ENCODE results near the gene ADIPOR2. TPM values are rescaled to one million over a fixed set of nuclear protein-coding genes. Genes with fewer than 3 reads are reported as not detected.

ADIPOR2 gene
- total and polyA plus RNA-seq, 10 of the 15 experiments (the other 5 are each of a cell fraction or from before 2014, with no cell fraction given) = 8.6 to 65.0 (median 38.0) TPM

DNA sequence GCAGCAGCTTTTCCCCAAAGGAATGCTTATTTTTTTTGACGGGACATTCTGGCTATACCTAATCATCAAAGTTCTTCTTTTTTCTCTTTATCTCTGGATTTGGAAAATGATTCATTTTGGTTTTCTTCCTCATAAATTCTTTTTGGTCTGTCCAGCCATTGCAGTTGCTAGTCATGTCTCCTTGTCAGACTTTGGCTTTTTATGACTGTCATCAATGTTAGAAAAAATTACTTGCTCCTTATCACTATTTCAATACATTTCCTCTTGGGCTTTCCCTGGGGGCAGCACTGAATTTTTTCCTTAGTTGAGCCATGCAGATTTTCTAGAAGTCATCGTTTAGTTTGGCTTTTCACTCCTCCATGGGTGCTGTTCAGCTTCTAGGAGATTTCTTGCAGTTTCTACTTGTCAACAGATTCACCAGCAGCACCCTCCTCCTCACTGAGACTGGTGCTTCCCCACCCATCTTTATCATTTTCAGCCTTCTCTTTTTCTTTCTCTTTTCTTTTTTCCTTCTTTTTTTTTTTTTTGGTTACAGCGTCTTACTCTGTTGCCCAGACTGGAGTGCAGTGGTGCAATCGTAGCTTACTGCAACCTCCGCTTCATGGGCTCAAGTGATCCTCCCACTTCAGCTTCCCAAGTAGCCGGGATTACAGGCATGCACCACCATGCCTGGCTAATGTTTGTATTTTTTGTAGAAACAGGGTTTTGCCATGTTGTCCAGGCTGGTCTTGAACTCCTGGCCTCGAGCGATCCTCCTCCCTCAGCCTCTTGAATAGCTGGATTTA is 5.2 kb downstream of the ADIPOR2 start:
- H3K4me3 ChIP-seq = no peak overlapping the region
- H3K27me3 ChIP-seq (replicated peaks in 1 of 2; ENCODE audit: control insufficient read depth in 2 of 2, insufficient read depth in 2 of 2, low read length in 1 of 2) = no peaks in the 10 kb centered on the region
- no peak overlapping the region for H3K9ac ChIP-seq (ENCODE audit: control insufficient read depth, insufficient read depth, low read length)
- CTCF ChIA-PET = interaction anchor here (1.0 to 5.5 kb wide), 3 partner anchors 12 to 244 kb away, joined by 4 to 37 read pairs (median 6); no protein-coding TSS in a partner anchor
- intact Hi-C loops (cut with micrococcal nuclease; ENCODE audit: unreplicated experiment) = loop anchor here (5.0 kb wide), 1 partner anchor 96 kb away; no protein-coding TSS in a partner anchor
- H3K36me3 ChIP-seq (ENCODE audit: control insufficient read depth in 2 of 2, insufficient read depth in 2 of 2, low read length in 1 of 2) = 0 out of 4 replicates have a peak, but pooled peaks cover 0 to 4% of the 10 kb centered on the region in 2 experiments
- BruUV-seq (replicated peaks) = no TSS peak
- no peaks in the 10 kb centered on the region for H4K20me1 ChIP-seq (ENCODE audit: control insufficient read depth, insufficient read depth)
- RAD21 ChIA-PET (ENCODE audit: unreplicated experiment) = interaction anchor here (0.9 to 3.0 kb wide), 3 partner anchors 42 to 508 kb away, joined by 3 to 16 read pairs (median 3); no protein-coding TSS in a partner anchor
- peaks cover 2% of the 10 kb centered on the region for H3K9me3 ChIP-seq (replicated peaks; ENCODE audit: control insufficient read depth, insufficient read depth, low read length)
- no peak for ATAC-seq
- POLR2A ChIA-PET = interaction anchor here (0.6 to 1.6 kb wide), 4 partner anchors 28 to 85 kb away, joined by 3 to 4 read pairs (median 3); no protein-coding TSS in a partner anchor
- H3K27ac ChIP-seq (ENCODE audit: control insufficient read depth, insufficient read depth) = no peak overlapping the region
- DNase-seq (ENCODE audit: low read depth, low spot score) = no peak
- H3K4me2 ChIP-seq (ENCODE audit: control insufficient read depth, insufficient read depth) = no peak overlapping the region
- TF ChIP-seq IKZF2 (IDR thresholded peaks at IDR 0.05) (no peak), ZNF217 (IDR thresholded peaks at IDR 0.05) (no peak), EED (IDR thresholded peaks at IDR 0.05; ENCODE audit: low read depth) (no peak), KAT2A (conservative IDR thresholded peaks at IDR 0.05; ENCODE audit: control insufficient read depth, low read depth, low read length) (no peak), RBBP5 (conservative IDR thresholded peaks at IDR 0.05) (no peak), NFYB (IDR thresholded peaks at IDR 0.05; ENCODE audit: insufficient read depth, low read depth, low read length) (no peak), MTA2 (IDR thresholded peaks at IDR 0.05; ENCODE audit: low read depth) (no peak), KDM1A (IDR thresholded peaks at IDR 0.05; ENCODE audit: borderline replicate concordance) (no peak), SPI1 (IDR thresholded peaks at IDR 0.05; ENCODE audit: borderline replicate concordance, insufficient read depth, low read depth, low read length) (no peak), NFIC (IDR thresholded peaks at IDR 0.05; ENCODE audit: low read depth, low read length) (no peak), RFX5 (IDR thresholded peaks at IDR 0.05; ENCODE audit: low read depth, low read length) (no peak), HDAC6 (IDR thresholded peaks at IDR 0.05; ENCODE audit: unreplicated experiment) (no peak), YBX1 (IDR thresholded peaks at IDR 0.05) (no peak)
- TF ChIP-seq, protein P1, sequence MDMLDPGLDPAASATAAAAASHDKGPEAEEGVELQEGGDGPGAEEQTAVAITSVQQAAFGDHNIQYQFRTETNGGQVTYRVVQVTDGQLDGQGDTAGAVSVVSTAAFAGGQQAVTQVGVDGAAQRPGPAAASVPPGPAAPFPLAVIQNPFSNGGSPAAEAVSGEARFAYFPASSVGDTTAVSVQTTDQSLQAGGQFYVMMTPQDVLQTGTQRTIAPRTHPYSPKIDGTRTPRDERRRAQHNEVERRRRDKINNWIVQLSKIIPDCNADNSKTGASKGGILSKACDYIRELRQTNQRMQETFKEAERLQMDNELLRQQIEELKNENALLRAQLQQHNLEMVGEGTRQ (IDR thresholded peaks at IDR 0.05; ENCODE audit: borderline replicate concordance, low read depth, low read length) = no peak
- TF ChIP-seq, protein P2, sequence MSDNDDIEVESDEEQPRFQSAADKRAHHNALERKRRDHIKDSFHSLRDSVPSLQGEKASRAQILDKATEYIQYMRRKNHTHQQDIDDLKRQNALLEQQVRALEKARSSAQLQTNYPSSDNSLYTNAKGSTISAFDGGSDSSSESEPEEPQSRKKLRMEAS (IDR thresholded peaks at IDR 0.05; ENCODE audit: low read depth, low read length) = no peak
- TF ChIP-seq, protein P3, sequence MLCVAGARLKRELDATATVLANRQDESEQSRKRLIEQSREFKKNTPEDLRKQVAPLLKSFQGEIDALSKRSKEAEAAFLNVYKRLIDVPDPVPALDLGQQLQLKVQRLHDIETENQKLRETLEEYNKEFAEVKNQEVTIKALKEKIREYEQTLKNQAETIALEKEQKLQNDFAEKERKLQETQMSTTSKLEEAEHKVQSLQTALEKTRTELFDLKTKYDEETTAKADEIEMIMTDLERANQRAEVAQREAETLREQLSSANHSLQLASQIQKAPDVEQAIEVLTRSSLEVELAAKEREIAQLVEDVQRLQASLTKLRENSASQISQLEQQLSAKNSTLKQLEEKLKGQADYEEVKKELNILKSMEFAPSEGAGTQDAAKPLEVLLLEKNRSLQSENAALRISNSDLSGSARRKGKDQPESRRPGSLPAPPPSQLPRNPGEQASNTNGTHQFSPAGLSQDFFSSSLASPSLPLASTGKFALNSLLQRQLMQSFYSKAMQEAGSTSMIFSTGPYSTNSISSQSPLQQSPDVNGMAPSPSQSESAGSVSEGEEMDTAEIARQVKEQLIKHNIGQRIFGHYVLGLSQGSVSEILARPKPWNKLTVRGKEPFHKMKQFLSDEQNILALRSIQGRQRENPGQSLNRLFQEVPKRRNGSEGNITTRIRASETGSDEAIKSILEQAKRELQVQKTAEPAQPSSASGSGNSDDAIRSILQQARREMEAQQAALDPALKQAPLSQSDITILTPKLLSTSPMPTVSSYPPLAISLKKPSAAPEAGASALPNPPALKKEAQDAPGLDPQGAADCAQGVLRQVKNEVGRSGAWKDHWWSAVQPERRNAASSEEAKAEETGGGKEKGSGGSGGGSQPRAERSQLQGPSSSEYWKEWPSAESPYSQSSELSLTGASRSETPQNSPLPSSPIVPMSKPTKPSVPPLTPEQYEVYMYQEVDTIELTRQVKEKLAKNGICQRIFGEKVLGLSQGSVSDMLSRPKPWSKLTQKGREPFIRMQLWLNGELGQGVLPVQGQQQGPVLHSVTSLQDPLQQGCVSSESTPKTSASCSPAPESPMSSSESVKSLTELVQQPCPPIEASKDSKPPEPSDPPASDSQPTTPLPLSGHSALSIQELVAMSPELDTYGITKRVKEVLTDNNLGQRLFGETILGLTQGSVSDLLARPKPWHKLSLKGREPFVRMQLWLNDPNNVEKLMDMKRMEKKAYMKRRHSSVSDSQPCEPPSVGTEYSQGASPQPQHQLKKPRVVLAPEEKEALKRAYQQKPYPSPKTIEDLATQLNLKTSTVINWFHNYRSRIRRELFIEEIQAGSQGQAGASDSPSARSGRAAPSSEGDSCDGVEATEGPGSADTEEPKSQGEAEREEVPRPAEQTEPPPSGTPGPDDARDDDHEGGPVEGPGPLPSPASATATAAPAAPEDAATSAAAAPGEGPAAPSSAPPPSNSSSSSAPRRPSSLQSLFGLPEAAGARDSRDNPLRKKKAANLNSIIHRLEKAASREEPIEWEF (IDR thresholded peaks at IDR 0.05; ENCODE audit: insufficient replicate concordance, low read depth, low read length) = no peak
- SMC1A ChIA-PET (ENCODE audit: uncharacterized antibody, unreplicated experiment) = interaction anchor here (1.2 to 4.1 kb wide), 5 partner anchors 11 to 94 kb away, joined by 3 to 32 read pairs (median 6); no protein-coding TSS in a partner anchor
- in situ Hi-C loops (cut with MboI) = no loop called here
- peaks cover 99% of the 10 kb centered on the region for H3K79me2 ChIP-seq (ENCODE audit: control insufficient read depth, insufficient read depth, low read length)
- FAIRE-seq = no peak
- WGBS (ENCODE audit: insufficient coverage, insufficient replicate concordance, low lambda C conversion rate, missing lambda C conversion rate) = 69% methylated on average over 7 of the region's 8 CpGs
- H3K4me1 ChIP-seq (ENCODE audit: control insufficient read depth, insufficient read depth, low read length) = no peaks in the 10 kb centered on the region
- H2AFZ ChIP-seq (ENCODE audit: control insufficient read depth, low read depth, low read length) = no peak overlapping the region

All from GM12878 (cell line).